CD14-positive monocyte (primary cell): ENCODE measurements around the gene COL4A4. TPM values are rescaled to one million over a fixed set of nuclear protein-coding genes. Genes with fewer than 3 reads are reported as not detected.

Experiments used
- DNase-seq, 3 donors: peaks; one replicate each; pipeline ENCODE4 v3.0.0-alpha.2; 2011 to 2022
- H2AFZ ChIP-seq: 2 replicates; pipeline ENCODE4 v1.6.0; 2012; ENCODE audit warnings: mild to moderate bottlenecking, low read depth, low read length, inconsistent platforms; ENCODE audit not compliant: insufficient read depth, poor library complexity, severe bottlenecking
- H3K27ac ChIP-seq, 2 donors: 1 replicate in 1 of 2; 2 replicates in 1 of 2; pipeline ENCODE4 v1.5.1; 2012 to 2013; ENCODE audit warnings: low read length in 2 of 2, control low read depth in 1 of 2, inconsistent platforms in 1 of 2, low read depth in 1 of 2, mild to moderate bottlenecking in 1 of 2
- H3K27me3 ChIP-seq, 2 donors: one replicate each; pipeline versions ENCODE4 v1.6.0 to v1.6.1; 2011 to 2013; ENCODE audit warnings: low read length in 2 of 2; ENCODE audit not compliant: control insufficient read depth in 2 of 2, insufficient read depth in 2 of 2
- H3K36me3 ChIP-seq, 2 donors: replicated peaks in 1 of 2; 1 replicate in 1 of 2; 2 replicates in 1 of 2; pipeline versions ENCODE4 v1.5.1 to v1.6.1; 2012 to 2013; ENCODE audit warnings: low read length in 2 of 2, control low read depth in 1 of 2, inconsistent platforms in 1 of 2, mild to moderate bottlenecking in 1 of 2; ENCODE audit not compliant: insufficient read depth in 2 of 2, control insufficient read depth in 1 of 2
- H3K4me1 ChIP-seq, 2 donors: 1 replicate in 1 of 2; 2 replicates in 1 of 2; pipeline versions ENCODE4 v1.5.1 to v1.6.1; 2012 to 2013; ENCODE audit warnings: low read length in 2 of 2, control low read depth in 1 of 2, inconsistent platforms in 1 of 2, mild to moderate bottlenecking in 1 of 2, moderate library complexity in 1 of 2; ENCODE audit not compliant: insufficient read depth in 2 of 2, control insufficient read depth in 1 of 2
- H3K4me2 ChIP-seq: replicated peaks from 2 replicates; pipeline ENCODE3; 2012; ENCODE audit warnings: low read length, moderate library complexity, mild to moderate bottlenecking; ENCODE audit not compliant: poor library complexity, severe bottlenecking; ENCODE audit errors: extremely low read depth
- H3K4me3 ChIP-seq, 3 experiments: fragments of 200-600 bp in 1 of 3; sonication (generic) in 1 of 3; replicated peaks in 1 of 3; 1 replicate in 2 of 3; 2 replicates in 1 of 3; pipeline ENCODE4 v1.5.1; 2011 to 2013; ENCODE audit warnings: low read length in 3 of 3, mild to moderate bottlenecking in 3 of 3, control low read depth in 2 of 3, low read depth in 2 of 3, inconsistent platforms in 1 of 3, moderate library complexity in 1 of 3
- H3K79me2 ChIP-seq: 2 replicates; pipeline ENCODE4 v1.6.0; 2012; ENCODE audit warnings: mild to moderate bottlenecking, control low read depth, inconsistent platforms, low read length, moderate library complexity; ENCODE audit not compliant: insufficient read depth
- H3K9ac ChIP-seq: 2 replicates; pipeline ENCODE4 v1.6.0; 2017; ENCODE audit warnings: low read length, mild to moderate bottlenecking; ENCODE audit not compliant: insufficient read depth, poor library complexity, severe bottlenecking
- H3K9me3 ChIP-seq, 2 donors: replicated peaks in 1 of 2; 1 replicate in 1 of 2; 2 replicates in 1 of 2; pipeline versions ENCODE4 v1.5.1 to v1.6.1; 2012 to 2013; ENCODE audit warnings: low read length in 2 of 2, control low read depth in 1 of 2; ENCODE audit not compliant: control insufficient read depth in 1 of 2, insufficient read depth in 1 of 2
- H4K20me1 ChIP-seq: 2 replicates; pipeline ENCODE4 v1.6.0; 2012; ENCODE audit warnings: mild to moderate bottlenecking, low read length, control low read depth, moderate library complexity; ENCODE audit not compliant: insufficient read depth
- H3K27ac Mint-ChIP-seq, 7 donors: one replicate each; pipeline ENCODE4 v1.8.0; 2020; ENCODE audit warnings: mild to moderate bottlenecking in 7 of 7, mixed read lengths in 7 of 7, moderate library complexity in 6 of 7, inconsistent platforms in 2 of 7
- H3K27me3 Mint-ChIP-seq, 3 donors: one replicate each; pipeline ENCODE4 v1.8.0; 2021 to 2022; ENCODE audit warnings: low read depth in 3 of 3, mild to moderate bottlenecking in 3 of 3, mixed read lengths in 3 of 3, moderate library complexity in 3 of 3, inconsistent platforms in 1 of 3
- H3K36me3 Mint-ChIP-seq, 2 donors: one replicate each; pipeline ENCODE4 v1.8.0; 2020; ENCODE audit warnings: mixed read lengths in 2 of 2, inconsistent platforms in 1 of 2, mild to moderate bottlenecking in 1 of 2
- H3K4me1 Mint-ChIP-seq: one replicate; pipeline ENCODE4 v1.8.0; 2020; ENCODE audit warnings: mild to moderate bottlenecking, mixed read lengths
- H3K4me3 Mint-ChIP-seq, 2 donors: one replicate each; pipeline ENCODE4 v1.8.0; 2020; ENCODE audit warnings: mild to moderate bottlenecking in 2 of 2, mixed read lengths in 2 of 2, moderate library complexity in 1 of 2
- H3K9me3 Mint-ChIP-seq, 7 donors: one replicate each; pipeline ENCODE4 v1.8.0; 2020 to 2022; ENCODE audit warnings: mixed read lengths in 7 of 7, mild to moderate bottlenecking in 6 of 7, moderate library complexity in 6 of 7, inconsistent platforms in 2 of 7
- whole genome bisulfite sequencing: methylation state at CpG from one replicate; pipeline ENCODE4 v1.1.5; 2013; ENCODE audit warnings: missing lambda C conversion rate; ENCODE audit not compliant: insufficient coverage; 5-methylcytosine and 5-hydroxymethylcytosine counted together
- intact Hi-C, 2 donors: fragments of 100-400 bp; cut with micrococcal nuclease; formaldehyde crosslinking; loops; one replicate each; pipeline versions ENCODE4 v1.15.0 to v1.15.1; 2023
- polyA plus RNA-seq, 3 donors: library from polyadenylated mRNA; depleted of rRNA in 1 of 3; unstranded in 2 of 3; stranded (reverse) in 1 of 3; fragments of 300-500 nt in 2 of 3; fragments of >200 nt in 1 of 3; fragmentation: Illumina TruSeq in 2 of 3; gene quantifications; 1 replicate in 2 of 3; 2 replicates in 1 of 3; pipeline ENCODE4 v1.2.3, GENCODE V29; 2012 to 2021
- TF ChIP-seq, protein P1 (sequence below): fragments of 200-600 bp; IDR thresholded peaks from one replicate; pipeline ENCODE4 v1.8.0; 2022; ENCODE audit warnings: antibody characterized with exemption, mild to moderate bottlenecking

The COL4A4 gene
- polyA plus RNA-seq, 3 donors = 0.03 TPM; not detected in 2

DNA sequence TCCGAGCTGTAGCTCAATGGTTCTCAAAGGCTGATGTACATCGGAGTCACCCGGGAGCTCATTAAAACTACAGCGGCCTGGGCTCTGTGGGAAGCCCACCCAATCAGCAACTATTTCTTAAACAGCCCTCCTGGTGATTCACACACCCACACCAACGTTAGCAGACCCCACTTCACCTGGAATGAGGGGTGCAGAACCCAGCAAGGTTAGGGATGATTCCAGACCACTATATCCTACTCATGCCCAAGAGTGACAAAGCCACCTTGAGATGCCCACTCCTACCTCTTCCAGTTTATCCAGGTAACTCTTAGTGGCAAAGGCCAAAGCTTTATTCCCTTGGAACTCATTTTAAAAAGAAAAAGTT lies 178.4 kb downstream of the COL4A4 start:
- intact Hi-C loops = loop anchor here (5.0 to 10.0 kb wide), 2 partner anchors 1311 to 1313 kb away; no protein-coding TSS in a partner anchor
- H4K20me1 ChIP-seq = no peaks in the 10 kb centered on the region
- Mint-ChIP-seq H3K27ac (no peak overlapping the region), H3K9me3 (no peaks in the 10 kb centered on the region), H3K4me3 (no peak overlapping the region), H3K27me3 (peaks cover 0 to 2% (median 0%) of the 10 kb centered on the region in 3 donors), H3K36me3 (peaks cover 5 to 9% of the 10 kb centered on the region in 2 donors), H3K4me1 (no peaks in the 10 kb centered on the region)
- no peak overlapping the region for H3K4me3 ChIP-seq
- no peak overlapping the region for H3K27ac ChIP-seq
- H3K9ac ChIP-seq = no peak overlapping the region
- no peaks in the 10 kb centered on the region for H3K27me3 ChIP-seq
- WGBS = 96% methylated on average over 3 of the region's 5 CpGs
- no peaks in the 10 kb centered on the region for H3K36me3 ChIP-seq
- TF ChIP-seq, protein P1, sequence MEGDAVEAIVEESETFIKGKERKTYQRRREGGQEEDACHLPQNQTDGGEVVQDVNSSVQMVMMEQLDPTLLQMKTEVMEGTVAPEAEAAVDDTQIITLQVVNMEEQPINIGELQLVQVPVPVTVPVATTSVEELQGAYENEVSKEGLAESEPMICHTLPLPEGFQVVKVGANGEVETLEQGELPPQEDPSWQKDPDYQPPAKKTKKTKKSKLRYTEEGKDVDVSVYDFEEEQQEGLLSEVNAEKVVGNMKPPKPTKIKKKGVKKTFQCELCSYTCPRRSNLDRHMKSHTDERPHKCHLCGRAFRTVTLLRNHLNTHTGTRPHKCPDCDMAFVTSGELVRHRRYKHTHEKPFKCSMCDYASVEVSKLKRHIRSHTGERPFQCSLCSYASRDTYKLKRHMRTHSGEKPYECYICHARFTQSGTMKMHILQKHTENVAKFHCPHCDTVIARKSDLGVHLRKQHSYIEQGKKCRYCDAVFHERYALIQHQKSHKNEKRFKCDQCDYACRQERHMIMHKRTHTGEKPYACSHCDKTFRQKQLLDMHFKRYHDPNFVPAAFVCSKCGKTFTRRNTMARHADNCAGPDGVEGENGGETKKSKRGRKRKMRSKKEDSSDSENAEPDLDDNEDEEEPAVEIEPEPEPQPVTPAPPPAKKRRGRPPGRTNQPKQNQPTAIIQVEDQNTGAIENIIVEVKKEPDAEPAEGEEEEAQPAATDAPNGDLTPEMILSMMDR = peak; percentile 11
- no peaks in the 10 kb centered on the region for H3K79me2 ChIP-seq
- no peaks in the 10 kb centered on the region for H3K4me1 ChIP-seq
- H3K9me3 ChIP-seq = no peaks in the 10 kb centered on the region
- H2AFZ ChIP-seq = no peak overlapping the region
- no peak for DNase-seq
- no peak overlapping the region for H3K4me2 ChIP-seq

DNA sequence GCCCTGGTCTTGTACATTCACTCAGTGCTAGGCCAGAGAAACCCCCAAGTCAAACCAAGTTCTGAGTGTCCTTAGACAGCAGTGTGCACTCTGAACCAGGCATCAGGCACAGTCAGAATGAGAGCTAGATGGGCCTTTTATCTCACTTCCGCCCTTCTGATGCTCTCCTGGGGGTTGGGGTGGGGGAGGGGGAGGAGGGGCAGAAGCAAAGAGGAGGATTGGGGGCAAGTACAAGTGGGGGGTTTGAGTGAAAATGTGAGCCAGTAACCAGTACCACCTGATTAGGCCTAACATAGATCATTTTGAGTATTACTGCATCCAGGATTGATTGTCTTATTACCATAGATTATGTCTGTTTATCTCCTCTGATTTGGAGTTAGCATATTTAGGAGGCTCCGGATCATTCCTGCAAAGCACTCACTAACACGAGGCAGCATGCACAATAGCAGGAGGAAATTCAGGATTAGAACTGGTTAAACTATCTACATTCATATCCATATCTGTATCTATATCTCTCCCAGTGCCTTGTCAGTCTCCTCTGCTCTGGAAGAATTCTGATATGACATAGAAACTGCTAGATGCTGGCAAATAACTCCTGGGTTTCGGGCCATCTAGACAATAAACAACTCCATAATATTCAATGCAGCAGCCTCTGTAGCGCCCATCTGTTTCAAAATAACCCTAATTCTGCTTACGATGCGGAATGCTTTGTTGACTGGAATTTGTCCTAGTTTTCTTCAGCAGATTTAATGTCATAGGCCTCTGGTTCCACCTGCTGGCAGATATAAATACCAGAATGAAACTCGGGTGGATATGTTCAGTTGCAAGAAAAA lies 179.0 kb downstream of the COL4A4 start:
- no peaks in the 10 kb centered on the region for H4K20me1 ChIP-seq
- DNase-seq = no peak
- H3K4me1 ChIP-seq = no peaks in the 10 kb centered on the region
- peaks cover 5 to 8% of the 10 kb centered on the region in 2 donors for H3K36me3 Mint-ChIP-seq
- H3K36me3 ChIP-seq = no peaks in the 10 kb centered on the region
- peaks cover 0 to 2% (median 0%) of the 10 kb centered on the region in 3 donors for H3K27me3 Mint-ChIP-seq
- TF ChIP-seq, protein P1 = peak; percentile 55
- no peak overlapping the region for H3K27ac ChIP-seq
- no peaks in the 10 kb centered on the region for H3K9me3 Mint-ChIP-seq
- peak overlapping the region in 2 of 7 donors; percentile 26 to 38 for H3K27ac Mint-ChIP-seq
- no peak overlapping the region for H2AFZ ChIP-seq
- H3K4me2 ChIP-seq = no peak overlapping the region
- no peaks in the 10 kb centered on the region for H3K9me3 ChIP-seq
- intact Hi-C loops = loop anchor here (5.0 to 10.0 kb wide), 2 partner anchors 1310 to 1313 kb away; no protein-coding TSS in a partner anchor
- no peak overlapping the region for H3K4me3 Mint-ChIP-seq
- no peaks in the 10 kb centered on the region for H3K79me2 ChIP-seq
- WGBS = 91% methylated on average over 4 of the region's 8 CpGs
- no peaks in the 10 kb centered on the region for H3K27me3 ChIP-seq
- no peak overlapping the region for H3K4me3 ChIP-seq
- H3K9ac ChIP-seq = no peak overlapping the region
- no peaks in the 10 kb centered on the region for H3K4me1 Mint-ChIP-seq
